CD4-positive, CD25-positive, alpha-beta regulatory T cell (primary cell): Measurements from ENCODE around the gene MTA3. TPM values are rescaled to one million over a fixed set of nuclear protein-coding genes. Genes with fewer than 3 reads are reported as not detected.
"Not testable (repeated sequence)": the region's sequence is repeated elsewhere in the genome, so short reads cannot be mapped to it uniquely, and the experiment has no call there.

Source experiments
- ATAC-seq, 2 donors: fragments of 150-1000 bp; cut with Tn5 transposase; one replicate each; pipeline ENCODE4 v1.10.0; 2021; ENCODE audit warnings: low read depth in 2 of 2, moderate number of reproducible peaks in 2 of 2, moderate library complexity in 1 of 2
- DNase-seq, 3 donors: peaks; one replicate each; pipeline versions ENCODE4 v3.0.0 to v3.0.0-alpha.2; 2012 to 2022; ENCODE audit warnings: mixed read lengths in 1 of 3
- H3K27ac ChIP-seq: one replicate; pipeline ENCODE4 v1.7.0; 2013; ENCODE audit warnings: mild to moderate bottlenecking, low read length; ENCODE audit not compliant: insufficient read depth, poor library complexity, severe bottlenecking
- H3K27me3 ChIP-seq: one replicate; pipeline ENCODE4 v1.7.0; 2013; ENCODE audit warnings: low read length; ENCODE audit not compliant: control insufficient read depth, insufficient read depth
- H3K36me3 ChIP-seq: one replicate; pipeline ENCODE4 v1.7.0; 2013; ENCODE audit warnings: mild to moderate bottlenecking, low read length, moderate library complexity; ENCODE audit not compliant: control insufficient read depth, insufficient read depth
- H3K4me1 ChIP-seq: 2 replicates; pipeline ENCODE4 v1.7.0; 2013; ENCODE audit warnings: mild to moderate bottlenecking, low read length; ENCODE audit not compliant: insufficient read depth, control insufficient read depth, poor library complexity, severe bottlenecking
- H3K4me3 ChIP-seq: one replicate; pipeline ENCODE4 v1.7.0; 2013; ENCODE audit warnings: low read depth, mild to moderate bottlenecking, low read length, moderate library complexity
- H3K9me3 ChIP-seq, 2 experiments: 1 replicate in 1 of 2; 2 replicates in 1 of 2; pipeline ENCODE4 v1.7.0; 2013; ENCODE audit warnings: low read length in 2 of 2, mild to moderate bottlenecking in 1 of 2, moderate library complexity in 1 of 2; ENCODE audit not compliant: control insufficient read depth in 2 of 2
- H3K27ac Mint-ChIP-seq, 3 donors: one replicate each; pipeline ENCODE4 v1.8.0; 2020 to 2022; ENCODE audit warnings: mild to moderate bottlenecking in 3 of 3, mixed read lengths in 3 of 3, moderate library complexity in 2 of 3
- H3K27me3 Mint-ChIP-seq: one replicate; pipeline ENCODE4 v1.8.0; 2022; ENCODE audit warnings: mild to moderate bottlenecking, mixed read lengths
- H3K36me3 Mint-ChIP-seq: one replicate; pipeline ENCODE4 v1.8.0; 2020; ENCODE audit warnings: mixed read lengths
- H3K4me1 Mint-ChIP-seq, 4 donors: one replicate each; pipeline ENCODE4 v1.8.0; 2020 to 2022; ENCODE audit warnings: mixed read lengths in 4 of 4, mild to moderate bottlenecking in 1 of 4
- H3K4me3 Mint-ChIP-seq, 4 donors: one replicate each; pipeline ENCODE4 v1.8.0; 2020 to 2022; ENCODE audit warnings: mild to moderate bottlenecking in 4 of 4, mixed read lengths in 4 of 4, moderate library complexity in 3 of 4
- H3K9me3 Mint-ChIP-seq, 7 donors: one replicate each; pipeline ENCODE4 v1.8.0; 2020 to 2022; ENCODE audit warnings: mixed read lengths in 7 of 7, mild to moderate bottlenecking in 3 of 7, moderate library complexity in 2 of 7
- polyA plus RNA-seq, 4 donors: library from polyadenylated mRNA; unstranded; fragments of 300-500 nt; fragmentation: Illumina TruSeq; gene quantifications; one replicate each; pipeline ENCODE4 v1.2.3, GENCODE V29; 2021
- total RNA-seq: library from RNA; stranded (reverse); gene quantifications from one replicate; pipeline ENCODE4 v1.2.3, GENCODE V29; 2022

The MTA3 gene
- total and polyA plus RNA-seq, 5 donors from 2014 or later, result 7.7 to 20.4 (median 9.4) TPM

DNA sequence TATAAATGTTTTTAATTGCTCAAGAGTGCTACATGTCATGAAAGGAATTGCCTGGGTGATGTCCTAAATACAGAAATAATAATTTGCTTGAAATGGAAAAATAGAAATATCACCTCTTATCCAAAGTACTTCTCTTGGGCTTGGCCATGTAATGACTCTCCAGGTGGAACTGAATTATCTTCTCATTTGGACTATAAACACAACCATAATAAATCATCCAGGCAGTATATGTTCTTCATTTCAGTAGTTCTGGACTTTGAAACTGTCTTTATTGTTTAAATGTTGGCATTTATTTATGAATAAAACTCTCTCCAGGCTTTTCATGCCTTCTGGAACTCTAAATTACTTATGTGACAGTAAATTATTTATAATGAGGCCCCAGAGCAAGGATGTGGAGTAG, 155.0 kb downstream of the MTA3 start:
- no peak overlapping the region for H3K4me3 Mint-ChIP-seq
- peak overlapping the region in 1 of 3 donors; percentile 23 for H3K27ac Mint-ChIP-seq
- no peaks in the 10 kb centered on the region for H3K27me3 Mint-ChIP-seq
- no peak overlapping the region for H3K4me3 ChIP-seq
- H3K4me1 ChIP-seq, result no peaks in the 10 kb centered on the region
- no peak for DNase-seq
- no peak overlapping the region for H3K27ac ChIP-seq
- peaks cover 0 to 17% (median 4%) of the 10 kb centered on the region in 4 donors for H3K4me1 Mint-ChIP-seq
- no peaks in the 10 kb centered on the region for H3K9me3 Mint-ChIP-seq
- peaks cover 35% of the 10 kb centered on the region for H3K36me3 Mint-ChIP-seq
- H3K36me3 ChIP-seq, result peaks cover 4% of the 10 kb centered on the region
- H3K27me3 ChIP-seq, result no peaks in the 10 kb centered on the region
- no peak for ATAC-seq
- no peaks in the 10 kb centered on the region for H3K9me3 ChIP-seq

GRCh38 chr2:42724886-42725285, 156.5 kb downstream of the MTA3 start:
- Histone ChIP-seq H3K4me3 (no peak overlapping the region), H3K4me1 (no peaks in the 10 kb centered on the region), H3K9me3 (peaks cover 0 to 5% of the 10 kb centered on the region in 2 experiments), H3K27me3 (no peaks in the 10 kb centered on the region), H3K36me3 (peaks cover 4% of the 10 kb centered on the region), H3K27ac (no peak overlapping the region)
- no peak for DNase-seq
- ATAC-seq, result no peak
- Mint-ChIP-seq H3K27me3 (no peaks in the 10 kb centered on the region), H3K9me3 (peaks cover 0 to 5% (median 0%) of the 10 kb centered on the region in 7 donors), H3K36me3 (peaks cover 46% of the 10 kb centered on the region), H3K27ac (no peak overlapping the region), H3K4me1 (peaks cover 0 to 17% (median 4%) of the 10 kb centered on the region in 4 donors), H3K4me3 (no peak overlapping the region)

DNA sequence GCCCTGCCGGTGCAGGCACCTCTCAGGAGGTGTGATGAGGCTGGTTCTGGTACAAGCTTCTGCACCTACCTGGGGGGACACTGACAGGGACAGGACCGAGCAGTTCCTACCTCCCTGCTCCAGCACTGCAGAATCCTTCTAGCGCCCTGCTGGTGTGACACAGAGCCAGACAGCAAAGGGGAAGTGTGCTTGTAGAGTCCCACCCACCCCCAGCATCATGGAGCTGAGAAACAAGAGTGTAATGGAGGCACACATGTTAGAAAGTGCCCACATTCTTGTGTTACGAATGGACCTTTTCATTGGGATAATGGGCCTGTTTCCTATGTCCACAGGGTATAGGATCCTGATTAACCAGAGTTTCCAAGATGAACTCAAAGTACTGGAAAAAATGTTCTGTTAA, 157.2 kb downstream of the MTA3 start:
- H3K27me3 ChIP-seq, result no peaks in the 10 kb centered on the region
- H3K36me3 Mint-ChIP-seq, result peaks cover 47% of the 10 kb centered on the region

DNA sequence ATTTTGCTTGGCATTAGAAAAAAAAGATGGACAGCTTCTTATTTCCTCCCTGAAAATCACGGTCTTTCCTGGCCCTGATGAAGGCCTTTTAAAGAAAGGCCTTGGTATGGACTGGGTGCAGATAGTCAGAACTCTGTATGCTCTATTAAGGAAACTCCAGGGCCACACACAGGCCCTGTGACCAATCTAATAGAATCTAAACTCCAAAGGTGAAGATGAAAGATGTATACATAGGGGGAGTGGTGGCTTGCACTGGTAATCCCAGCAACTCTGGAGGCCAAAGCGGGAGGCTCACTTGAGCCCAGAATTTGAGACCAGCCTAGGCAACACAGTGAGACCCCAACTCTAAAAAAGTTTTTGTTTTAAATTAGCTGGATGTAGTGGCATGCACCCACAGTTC, 158.2 kb downstream of the MTA3 start:
- H3K4me3 Mint-ChIP-seq, result no peak overlapping the region

More for the DNA sequence above, 157.2 kb downstream of the MTA3 start:
- no peak overlapping the region for H3K27ac Mint-ChIP-seq
- Histone ChIP-seq H3K4me3 (no peak overlapping the region), H3K36me3 (peaks cover 4% of the 10 kb centered on the region), H3K4me1 (no peaks in the 10 kb centered on the region), H3K27ac (no peak overlapping the region), H3K9me3 (peaks cover 0 to 5% of the 10 kb centered on the region in 2 experiments)
- H3K27me3 Mint-ChIP-seq, result no peaks in the 10 kb centered on the region
- peaks cover 0 to 17% (median 4%) of the 10 kb centered on the region in 4 donors for H3K4me1 Mint-ChIP-seq
- peaks cover 0 to 7% (median 2%) of the 10 kb centered on the region in 7 donors for H3K9me3 Mint-ChIP-seq
- ATAC-seq (no peak), DNase-seq (no peak)
- H3K4me3 Mint-ChIP-seq, result no peak overlapping the region

DNA sequence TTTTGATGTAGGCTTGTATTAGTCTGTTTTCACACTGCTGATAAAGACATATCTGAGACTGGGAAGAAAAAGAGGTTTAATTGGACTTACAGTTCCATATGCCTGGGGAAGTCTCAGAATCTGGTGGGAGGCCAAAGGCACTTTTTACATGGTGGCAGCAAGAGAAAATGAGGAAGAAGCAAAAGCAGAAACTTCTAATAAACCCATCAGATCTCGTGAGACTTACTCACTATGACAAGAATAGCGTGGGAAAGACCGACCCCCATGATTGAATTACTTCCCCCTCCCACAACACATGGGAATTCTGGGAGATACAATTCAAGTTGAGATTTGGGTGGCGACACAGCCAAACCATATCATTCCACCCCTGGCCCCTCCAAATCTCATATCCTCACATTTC, 162.9 kb downstream of the MTA3 start:
- H3K27me3 Mint-ChIP-seq, H3K27ac Mint-ChIP-seq, H3K4me1 ChIP-seq, H3K27me3 ChIP-seq, H3K4me1 Mint-ChIP-seq, DNase-seq, ATAC-seq, H3K36me3 ChIP-seq, H3K4me3 ChIP-seq, H3K27ac ChIP-seq: not testable (repeated sequence)
- peaks cover 71% of the 10 kb centered on the region for H3K36me3 Mint-ChIP-seq
- peaks cover 6 to 33% (median 15%) of the 10 kb centered on the region in 7 donors for H3K9me3 Mint-ChIP-seq
- peaks cover 11 to 15% of the 10 kb centered on the region in 2 experiments for H3K9me3 ChIP-seq
- H3K4me3 Mint-ChIP-seq, result peak overlapping the region in 1 of 4 donors; percentile 43

More for the DNA sequence above, 158.2 kb downstream of the MTA3 start:
- Mint-ChIP-seq H3K27me3 (no peaks in the 10 kb centered on the region), H3K4me1 (peaks cover 0 to 17% (median 4%) of the 10 kb centered on the region in 4 donors), H3K27ac (no peak overlapping the region), H3K9me3 (peaks cover 0 to 7% (median 2%) of the 10 kb centered on the region in 7 donors), H3K36me3 (peaks cover 56% of the 10 kb centered on the region)
- H3K4me1 ChIP-seq, result no peaks in the 10 kb centered on the region
- H3K9me3 ChIP-seq, result peaks cover 0 to 5% of the 10 kb centered on the region in 2 experiments
- H3K27me3 ChIP-seq, result no peaks in the 10 kb centered on the region
- peaks cover 4% of the 10 kb centered on the region for H3K36me3 ChIP-seq
- DNase-seq (no peak), ATAC-seq (no peak)
- no peak overlapping the region for H3K4me3 ChIP-seq
- no peak overlapping the region for H3K27ac ChIP-seq

DNA sequence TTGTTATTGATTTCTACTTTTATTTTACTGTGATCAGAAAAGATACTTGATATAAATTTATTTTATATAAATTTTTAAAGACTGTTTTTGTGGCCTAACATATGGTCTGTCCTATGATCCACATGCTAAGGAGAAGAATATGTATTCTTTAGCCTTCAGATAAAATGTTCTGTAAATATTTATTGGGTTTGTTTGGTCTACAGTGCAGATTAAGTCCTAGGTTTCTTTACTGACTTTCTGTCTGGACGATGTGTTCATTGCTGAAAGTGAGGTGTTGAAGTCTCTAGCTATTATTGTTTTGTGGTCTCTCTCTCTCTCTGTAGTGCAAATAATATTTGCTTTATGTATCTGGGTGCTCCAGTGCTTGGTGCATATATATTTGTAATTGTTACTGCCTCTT, 165.4 kb downstream of the MTA3 start:
- Histone ChIP-seq H3K4me1 (no peaks in the 10 kb centered on the region), H3K27ac (no peak overlapping the region), H3K36me3 (peaks cover 15% of the 10 kb centered on the region), H3K27me3 (no peaks in the 10 kb centered on the region), H3K9me3 (peaks cover 11 to 15% of the 10 kb centered on the region in 2 experiments), H3K4me3 (no peak overlapping the region)
- no peak for DNase-seq
- H3K4me3 Mint-ChIP-seq, result no peak overlapping the region
- no peaks in the 10 kb centered on the region for H3K4me1 Mint-ChIP-seq
- H3K27me3 Mint-ChIP-seq, result no peaks in the 10 kb centered on the region
- peaks cover 78% of the 10 kb centered on the region for H3K36me3 Mint-ChIP-seq
- ATAC-seq, result no peak
- no peak overlapping the region for H3K27ac Mint-ChIP-seq
- peaks cover 6 to 39% (median 15%) of the 10 kb centered on the region in 7 donors for H3K9me3 Mint-ChIP-seq

DNA sequence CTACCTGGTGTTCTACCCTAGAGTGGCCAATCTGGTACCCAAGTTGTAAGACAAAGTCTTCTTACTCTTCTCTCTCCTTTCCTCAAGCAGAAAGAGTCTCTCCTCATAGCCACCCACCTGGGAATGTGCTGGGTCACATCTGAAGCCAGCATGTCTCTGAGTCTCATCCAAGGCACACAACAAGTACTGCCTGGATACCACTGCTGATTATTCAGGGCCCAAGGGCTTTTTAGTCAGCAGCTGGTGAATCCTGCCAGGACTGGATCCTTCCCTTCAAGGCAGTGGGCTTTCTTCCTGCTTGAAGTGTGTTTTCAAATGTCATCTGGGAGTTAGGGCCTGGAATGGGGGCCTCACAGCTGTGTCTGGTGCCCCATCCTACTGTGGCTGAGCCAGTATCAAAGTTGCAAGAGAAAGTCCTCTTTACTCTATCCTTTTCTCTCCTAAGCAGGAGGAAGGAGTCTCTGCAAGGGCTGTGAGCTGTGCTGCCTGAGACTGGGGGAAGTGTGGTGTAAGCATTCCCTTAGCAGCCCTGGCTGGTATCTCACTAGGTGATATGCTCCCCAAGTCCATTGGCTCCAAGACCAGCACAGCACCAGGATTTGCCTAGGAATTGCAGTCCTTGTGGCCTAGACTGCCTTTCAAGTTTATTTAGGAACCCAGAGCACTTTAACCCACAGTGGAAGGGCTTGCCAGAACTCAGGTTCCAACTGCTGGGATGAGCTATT, 168.3 kb downstream of the MTA3 start:
- H3K4me1 Mint-ChIP-seq, result peaks cover 0 to 3% (median 0%) of the 10 kb centered on the region in 4 donors
- peaks cover 3 to 39% (median 15%) of the 10 kb centered on the region in 7 donors for H3K9me3 Mint-ChIP-seq

GRCh38 chr2:42741140-42741539, 172.7 kb downstream of the MTA3 start:
- Mint-ChIP-seq H3K36me3 (peaks cover 56% of the 10 kb centered on the region), H3K4me3 (no peak overlapping the region)
- ATAC-seq, result no peak

More for the DNA sequence above, 168.3 kb downstream of the MTA3 start:
- Mint-ChIP-seq H3K36me3 (peaks cover 82% of the 10 kb centered on the region), H3K27ac (no peak overlapping the region), H3K4me3 (no peak overlapping the region), H3K27me3 (no peaks in the 10 kb centered on the region)
- Histone ChIP-seq H3K4me1 (no peaks in the 10 kb centered on the region), H3K36me3 (peaks cover 15% of the 10 kb centered on the region), H3K4me3 (no peak overlapping the region), H3K9me3 (peaks cover 5 to 15% of the 10 kb centered on the region in 2 experiments), H3K27ac (no peak overlapping the region), H3K27me3 (no peaks in the 10 kb centered on the region)
- ATAC-seq (no peak), DNase-seq (no peak)

More at GRCh38 chr2:42741140-42741539, 172.7 kb downstream of the MTA3 start:
- Histone ChIP-seq H3K27me3 (no peaks in the 10 kb centered on the region), H3K9me3 (peaks cover under 1 to 3% of the 10 kb centered on the region in 2 experiments), H3K4me3 (no peak overlapping the region), H3K4me1 (no peaks in the 10 kb centered on the region), H3K27ac (no peak overlapping the region), H3K36me3 (peaks cover 10% of the 10 kb centered on the region)
- no peak for DNase-seq
- peaks cover 0 to 16% (median 2%) of the 10 kb centered on the region in 7 donors for H3K9me3 Mint-ChIP-seq
- no peaks in the 10 kb centered on the region for H3K27me3 Mint-ChIP-seq
- no peak overlapping the region for H3K27ac Mint-ChIP-seq
- H3K4me1 Mint-ChIP-seq, result peaks cover 0 to 4% (median 1%) of the 10 kb centered on the region in 4 donors
